H9 (cell line): ENCODE data around the gene ANKH. TPM values are rescaled to one million over a fixed set of nuclear protein-coding genes. Genes with fewer than 3 reads are reported as not detected.
A peak's percentile ranks its signal among the peaks of the same experiment; 100 is the strongest.

Experiments
- DNase-seq: peaks from one replicate; pipeline ENCODE4 v3.0.0-alpha.2; 2017
- H2AFZ ChIP-seq: one replicate; pipeline ENCODE4 v1.6.1; 2013; ENCODE audit warnings: mild to moderate bottlenecking, low read length, control low read depth, moderate library complexity
- H2AK5ac ChIP-seq: 2 replicates; pipeline ENCODE4 v1.6.1; 2013; ENCODE audit warnings: low read length, control low read depth, mixed read lengths; ENCODE audit not compliant: insufficient read length
- H2BK120ac ChIP-seq: one replicate; pipeline ENCODE4 v1.6.1; 2013; ENCODE audit warnings: low read depth, mild to moderate bottlenecking, low read length, control low read depth, inconsistent platforms; ENCODE audit not compliant: poor library complexity, severe bottlenecking
- H2BK12ac ChIP-seq: 2 replicates; pipeline ENCODE4 v1.6.1; 2013; ENCODE audit warnings: low read length, control low read depth, mixed read lengths, low read depth; ENCODE audit not compliant: insufficient read length
- H2BK15ac ChIP-seq: 2 replicates; pipeline ENCODE4 v1.6.1; 2013; ENCODE audit warnings: low read depth, low read length, control low read depth
- H2BK20ac ChIP-seq: one replicate; pipeline ENCODE4 v1.6.1; 2013; ENCODE audit warnings: low read depth, mild to moderate bottlenecking, low read length, control low read depth, inconsistent platforms; ENCODE audit not compliant: poor library complexity, severe bottlenecking
- H2BK5ac ChIP-seq: 2 replicates; pipeline ENCODE4 v1.6.1; 2013; ENCODE audit warnings: low read length, control low read depth, mixed read lengths; ENCODE audit not compliant: insufficient read length
- H3K14ac ChIP-seq: 2 replicates; pipeline ENCODE4 v1.6.1; 2013; ENCODE audit warnings: low read length, control low read depth; ENCODE audit not compliant: insufficient read depth
- H3K18ac ChIP-seq: 2 replicates; pipeline ENCODE4 v1.6.1; 2013; ENCODE audit warnings: low read depth, mild to moderate bottlenecking, mixed read lengths, low read length, control low read depth; ENCODE audit not compliant: insufficient read length
- H3K23ac ChIP-seq: 2 replicates; pipeline ENCODE4 v1.6.1; 2013; ENCODE audit warnings: low read length, control low read depth, mixed read lengths, low read depth; ENCODE audit not compliant: insufficient read length
- H3K23me2 ChIP-seq: 2 replicates; pipeline ENCODE4 v1.6.1; 2013; ENCODE audit warnings: low read depth, mild to moderate bottlenecking, mixed read lengths, low read length, control low read depth; ENCODE audit not compliant: insufficient read length, poor library complexity, severe bottlenecking
- H3K27ac ChIP-seq: 2 replicates; pipeline ENCODE4 v1.5.1; 2013; ENCODE audit warnings: low read length, control low read depth, mixed read lengths, low read depth; ENCODE audit not compliant: insufficient read length
- H3K27me3 ChIP-seq: 2 replicates; pipeline ENCODE4 v1.6.1; 2013; ENCODE audit warnings: low read length, control low read depth, inconsistent platforms; ENCODE audit not compliant: insufficient read depth
- H3K4ac ChIP-seq: 2 replicates; pipeline ENCODE4 v1.6.1; 2013; ENCODE audit warnings: low read depth, mild to moderate bottlenecking, control low read depth, inconsistent platforms, low read length, moderate library complexity
- H3K4me1 ChIP-seq: 2 replicates; pipeline ENCODE4 v1.6.1; 2013; ENCODE audit warnings: low read length, control low read depth, inconsistent platforms; ENCODE audit not compliant: insufficient read depth
- H3K4me2 ChIP-seq: 2 replicates; pipeline ENCODE4 v1.6.1; 2013; ENCODE audit warnings: low read length, control low read depth, mixed read lengths; ENCODE audit not compliant: insufficient read length, insufficient read depth
- H3K56ac ChIP-seq: 2 replicates; pipeline ENCODE4 v1.6.1; 2013; ENCODE audit warnings: low read depth, mild to moderate bottlenecking, mixed read lengths, low read length, control low read depth; ENCODE audit not compliant: insufficient read length
- H3K79me1 ChIP-seq: 2 replicates; pipeline ENCODE4 v1.6.1; 2013; ENCODE audit warnings: low read depth, mild to moderate bottlenecking, moderate library complexity, low read length, control low read depth, inconsistent platforms; ENCODE audit not compliant: insufficient read depth, poor library complexity, severe bottlenecking
- H3K79me2 ChIP-seq: 2 replicates; pipeline ENCODE4 v1.6.1; 2013; ENCODE audit warnings: low read length, control low read depth, inconsistent platforms; ENCODE audit not compliant: insufficient read depth
- H3K9ac ChIP-seq: 2 replicates; pipeline ENCODE4 v1.6.1; 2013; ENCODE audit warnings: low read length, control low read depth, mixed read lengths; ENCODE audit not compliant: insufficient read length; ENCODE audit errors: extremely low read depth
- H3K9me3 ChIP-seq: one replicate; pipeline ENCODE4 v1.6.1; 2013; ENCODE audit warnings: low read depth, low read length, inconsistent platforms; ENCODE audit not compliant: control insufficient read depth
- H3T11ph ChIP-seq: one replicate; pipeline ENCODE4 v1.6.1; 2013; ENCODE audit warnings: mild to moderate bottlenecking, low read length, control low read depth, inconsistent platforms
- H4K20me1 ChIP-seq: one replicate; pipeline ENCODE4 v1.6.1; 2013; ENCODE audit not compliant: control insufficient read depth, insufficient read length, insufficient read depth
- H4K5ac ChIP-seq: 2 replicates; pipeline ENCODE4 v1.6.1; 2013; ENCODE audit warnings: low read depth, mild to moderate bottlenecking, mixed read lengths, low read length, control low read depth; ENCODE audit not compliant: insufficient read length
- H4K8ac ChIP-seq: replicated peaks from 2 replicates; pipeline ENCODE4 v1.6.1; 2013; ENCODE audit warnings: low read length, control low read depth, mixed read lengths, low read depth; ENCODE audit not compliant: insufficient read length
- H4K91ac ChIP-seq: 2 replicates; pipeline ENCODE4 v1.6.1; 2013; ENCODE audit warnings: low read depth, mild to moderate bottlenecking, moderate library complexity, mixed read lengths, low read length, control low read depth; ENCODE audit not compliant: insufficient read length
- H3K27ac Mint-ChIP-seq, 3 experiments: 2 replicates in 2 of 3; 3 replicates in 1 of 3; pipeline ENCODE4 v1.8.0; 2020 to 2021; ENCODE audit warnings: mixed read lengths in 3 of 3, mild to moderate bottlenecking in 1 of 3, moderate library complexity in 1 of 3
- H3K27me3 Mint-ChIP-seq: 2 replicates; pipeline ENCODE4 v1.8.0; 2021; ENCODE audit warnings: low read depth, mild to moderate bottlenecking, moderate library complexity, mixed read lengths
- H3K36me3 Mint-ChIP-seq, 3 experiments: 2 replicates in 2 of 3; 3 replicates in 1 of 3; pipeline ENCODE4 v1.8.0; 2020 to 2021; ENCODE audit warnings: low read depth in 3 of 3, mixed read lengths in 3 of 3; ENCODE audit not compliant: insufficient read depth in 1 of 3
- H3K4me1 Mint-ChIP-seq, 2 experiments: 2 replicates each; pipeline ENCODE4 v1.8.0; 2020; ENCODE audit warnings: mixed read lengths in 2 of 2
- H3K4me3 Mint-ChIP-seq, 2 experiments: 2 replicates in 1 of 2; 3 replicates in 1 of 2; pipeline ENCODE4 v1.8.0; 2020 to 2021; ENCODE audit warnings: mild to moderate bottlenecking in 2 of 2, mixed read lengths in 2 of 2, moderate library complexity in 1 of 2
- H3K9me3 Mint-ChIP-seq, 2 experiments: 2 replicates in 1 of 2; 3 replicates in 1 of 2; pipeline ENCODE4 v1.8.0; 2020; ENCODE audit warnings: mild to moderate bottlenecking in 2 of 2, mixed read lengths in 2 of 2, moderate library complexity in 1 of 2
- CTCF ChIP-seq: fragments of 200-600 bp; sonication (generic); conservative IDR thresholded peaks from 3 replicates; pipeline ENCODE4 v1.8.0; 2021; ENCODE audit warnings: antibody characterized with exemption, mild to moderate bottlenecking
- WGBS: extraction: QIAGEN DNeasy Blood & Tissue Kit; methylation state at CpG from one replicate; pipeline ENCODE4 v1.1.7; 2013; ENCODE audit warnings: missing lambda C conversion rate, low lambda C conversion rate, mixed read lengths; ENCODE audit not compliant: insufficient read length; ENCODE audit errors: extremely low coverage; 5-methylcytosine and 5-hydroxymethylcytosine counted together
- total RNA-seq: library from RNA; stranded (reverse); gene quantifications from 2 replicates; pipeline ENCODE4 v1.2.1, GENCODE V29; 2021

The ANKH gene
- total RNA-seq, 1 experiment from 2014 or later: 9.6 TPM

- Mint-ChIP-seq H3K27ac (peak overlapping the region in 1 of 3 experiments; percentile 16; a peak in 1 of 7 replicates), H3K4me3 (no peak overlapping the region)
Measured at GRCh38 chr5:14674983-14675854, 196.4 kb downstream of the ANKH start.

More at GRCh38 chr5:14674983-14675854, 196.4 kb downstream of the ANKH start:
- H3K4me2 ChIP-seq: no peak overlapping the region
- H2AFZ ChIP-seq: no peak overlapping the region
- TF ChIP-seq CTCF: no peak
- no peak overlapping the region for H3K18ac ChIP-seq
- no peak overlapping the region for H3T11ph ChIP-seq
- no peak overlapping the region for H4K5ac ChIP-seq
- no peaks in the 10 kb centered on the region for H3K9me3 ChIP-seq
- H3K4me1 Mint-ChIP-seq: peaks cover 37 to 43% of the 10 kb centered on the region in 2 experiments
- H3K79me1 ChIP-seq: peaks cover 3% of the 10 kb centered on the region
- no peak overlapping the region for H4K91ac ChIP-seq
- no peaks in the 10 kb centered on the region for H3K23me2 ChIP-seq
- H3K4ac ChIP-seq: no peak overlapping the region
- H4K8ac ChIP-seq: no peak overlapping the region
- no peak overlapping the region for H2BK120ac ChIP-seq
- H3K4me1 ChIP-seq: peaks cover 9% of the 10 kb centered on the region; the same call in 1 of the 2 replicates
- H3K36me3 Mint-ChIP-seq: peaks cover under 1 to 14% (median 8%) of the 10 kb centered on the region in 3 experiments; a peak in 5 of 7 replicates
- H3K23ac ChIP-seq: no peak overlapping the region
- H3K14ac ChIP-seq: no peak overlapping the region
- no peak for DNase-seq
- H2BK20ac ChIP-seq: no peak overlapping the region
- no peak overlapping the region for H2BK15ac ChIP-seq
- no peaks in the 10 kb centered on the region for H3K27me3 Mint-ChIP-seq
- no peaks in the 10 kb centered on the region for H3K9me3 Mint-ChIP-seq
- H2BK5ac ChIP-seq: no peak overlapping the region
- H3K56ac ChIP-seq: no peak overlapping the region
- H2BK12ac ChIP-seq: no peak overlapping the region
- WGBS: no CpG with 5 or more reads among the region's 8 CpGs
- H3K27ac ChIP-seq: no peak overlapping the region
- H4K20me1 ChIP-seq: no peaks in the 10 kb centered on the region
- H3K9ac ChIP-seq: no peak overlapping the region
- H3K79me2 ChIP-seq: peaks cover 3% of the 10 kb centered on the region; the same call in 1 of the 2 replicates
- H2AK5ac ChIP-seq: no peak overlapping the region
- no peaks in the 10 kb centered on the region for H3K27me3 ChIP-seq
